Fibroblast of mammary gland (primary cell): Measurements from ENCODE around the gene NECAP2.

Source experiments
- DNase-seq: peaks from one replicate; pipeline ENCODE4 v3.0.0-alpha.2; 2010; ENCODE audit warnings: low read depth
- H3K4me3 ChIP-seq: 2 replicates; pipeline ENCODE4 v1.5.1; 2011; ENCODE audit warnings: low read depth, mild to moderate bottlenecking, low read length, moderate library complexity; ENCODE audit not compliant: control insufficient read depth
- TF ChIP-seq, protein P1 (sequence below): conservative IDR thresholded peaks from 2 replicates; pipeline ENCODE4 v1.5.1; 2011; ENCODE audit warnings: low read depth, low read length, inconsistent platforms; ENCODE audit not compliant: control insufficient read depth, insufficient read depth

Gene NECAP2

DNA sequence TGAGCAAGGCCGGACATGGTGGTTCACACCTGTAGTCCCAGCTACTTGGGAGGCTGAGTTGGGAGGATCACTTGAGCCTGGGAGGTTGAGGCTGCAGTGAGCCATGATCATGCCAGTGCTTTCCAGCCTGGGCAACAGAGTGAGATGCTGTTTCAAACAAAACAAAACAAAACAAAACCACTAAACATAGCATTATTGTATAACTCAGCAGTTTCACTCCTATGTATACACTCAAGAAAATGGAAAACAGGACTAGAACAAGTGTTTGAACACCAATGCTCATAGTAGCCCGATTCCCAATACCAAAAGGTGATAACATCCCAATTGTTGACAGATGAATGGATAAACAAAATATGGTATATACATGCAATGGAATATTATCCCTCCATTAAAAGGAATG, 2.0 kb upstream of the NECAP2 start:
- TF ChIP-seq, protein P1, sequence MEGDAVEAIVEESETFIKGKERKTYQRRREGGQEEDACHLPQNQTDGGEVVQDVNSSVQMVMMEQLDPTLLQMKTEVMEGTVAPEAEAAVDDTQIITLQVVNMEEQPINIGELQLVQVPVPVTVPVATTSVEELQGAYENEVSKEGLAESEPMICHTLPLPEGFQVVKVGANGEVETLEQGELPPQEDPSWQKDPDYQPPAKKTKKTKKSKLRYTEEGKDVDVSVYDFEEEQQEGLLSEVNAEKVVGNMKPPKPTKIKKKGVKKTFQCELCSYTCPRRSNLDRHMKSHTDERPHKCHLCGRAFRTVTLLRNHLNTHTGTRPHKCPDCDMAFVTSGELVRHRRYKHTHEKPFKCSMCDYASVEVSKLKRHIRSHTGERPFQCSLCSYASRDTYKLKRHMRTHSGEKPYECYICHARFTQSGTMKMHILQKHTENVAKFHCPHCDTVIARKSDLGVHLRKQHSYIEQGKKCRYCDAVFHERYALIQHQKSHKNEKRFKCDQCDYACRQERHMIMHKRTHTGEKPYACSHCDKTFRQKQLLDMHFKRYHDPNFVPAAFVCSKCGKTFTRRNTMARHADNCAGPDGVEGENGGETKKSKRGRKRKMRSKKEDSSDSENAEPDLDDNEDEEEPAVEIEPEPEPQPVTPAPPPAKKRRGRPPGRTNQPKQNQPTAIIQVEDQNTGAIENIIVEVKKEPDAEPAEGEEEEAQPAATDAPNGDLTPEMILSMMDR: no peak
- H3K4me3 ChIP-seq: no peak overlapping the region
- DNase-seq: no peak

DNA sequence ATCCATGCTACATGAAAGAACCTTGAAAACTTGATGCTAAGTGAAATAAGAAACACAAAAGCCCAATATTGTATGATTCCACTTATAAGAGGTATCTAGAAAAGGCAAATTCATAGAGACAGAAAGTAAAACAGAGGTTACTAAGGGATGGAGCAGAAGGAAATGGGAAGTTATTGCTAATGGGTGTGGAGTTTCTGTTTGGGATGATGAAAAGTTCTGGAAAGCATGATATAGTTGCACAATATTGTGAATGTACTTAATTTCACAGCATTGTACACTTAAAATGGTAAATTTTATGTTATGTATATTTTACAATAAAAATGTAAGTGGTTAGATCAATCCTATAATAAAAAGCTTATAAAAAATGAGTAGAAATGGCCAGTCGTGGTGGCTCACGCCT, 1.6 kb upstream of the NECAP2 start:
- TF ChIP-seq, protein P1: no peak
- no peak overlapping the region for H3K4me3 ChIP-seq
- DNase-seq: no peak

DNA sequence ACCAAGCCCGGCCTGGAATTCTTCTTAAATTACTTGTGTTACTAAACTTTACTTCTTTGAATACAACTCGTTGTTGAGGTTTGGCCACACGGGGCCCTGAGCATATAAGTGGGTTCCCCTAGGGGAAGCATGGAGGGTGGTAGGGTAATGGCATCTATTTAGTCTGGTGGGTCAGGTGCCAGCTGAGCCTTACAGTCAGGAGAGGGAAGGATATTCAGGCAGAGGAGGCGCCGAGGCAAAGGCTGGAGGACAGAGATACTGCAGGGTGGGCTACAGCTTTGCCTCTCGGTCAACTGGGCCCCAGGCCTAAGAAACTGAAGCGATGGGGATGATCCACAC, 424 bp upstream of the NECAP2 start:
- TF ChIP-seq, protein P1: no peak
- no peak for DNase-seq

DNA sequence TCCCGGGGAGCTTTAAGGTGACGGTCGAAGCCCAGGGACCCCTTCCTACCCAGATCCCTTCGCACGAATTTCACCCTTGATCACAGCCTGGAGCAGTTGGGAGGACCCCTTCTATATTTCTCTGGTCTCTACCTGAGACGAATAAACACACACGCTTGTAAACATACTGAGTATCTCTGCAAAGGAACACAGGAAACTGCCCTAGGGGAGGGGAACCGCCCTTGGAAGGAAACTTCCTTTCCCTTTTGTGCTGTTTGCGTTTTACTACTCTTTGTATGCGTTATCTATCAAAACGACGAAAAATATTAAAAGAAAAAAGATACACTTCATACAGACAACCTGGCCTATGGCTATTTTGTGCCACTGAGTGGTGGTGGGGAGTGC, 750 bp downstream of the NECAP2 start:
- peak overlapping the region; percentile 82 for H3K4me3 ChIP-seq
- DNase-seq: peak; percentile 21
- TF ChIP-seq, protein P1: no peak

More for the DNA sequence above, 424 bp upstream of the NECAP2 start:
- H3K4me3 ChIP-seq: peak overlapping the region; percentile 82

DNA sequence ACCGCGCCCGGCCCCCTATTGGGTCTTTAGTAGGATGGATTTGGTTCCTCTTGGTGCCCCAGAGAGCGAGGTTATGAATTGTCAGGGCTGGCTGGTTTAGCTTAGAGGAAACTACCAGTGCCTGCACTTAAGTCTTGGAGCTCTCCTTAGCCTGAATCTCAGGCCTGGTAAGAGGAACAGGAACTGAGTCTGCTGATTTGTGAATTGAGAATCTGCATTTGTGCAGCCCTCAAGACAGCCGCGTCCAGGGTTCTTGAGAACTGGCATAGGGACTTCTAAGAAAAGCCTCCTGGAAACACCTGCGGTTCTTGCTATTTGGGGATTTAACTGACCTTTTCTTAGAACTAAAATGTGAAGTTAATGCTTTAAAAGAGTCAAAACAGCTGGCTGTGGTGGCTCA, 1.7 kb downstream of the NECAP2 start:
- DNase-seq: no peak
- H3K4me3 ChIP-seq: no peak overlapping the region
- TF ChIP-seq, protein P1: no peak

DNA sequence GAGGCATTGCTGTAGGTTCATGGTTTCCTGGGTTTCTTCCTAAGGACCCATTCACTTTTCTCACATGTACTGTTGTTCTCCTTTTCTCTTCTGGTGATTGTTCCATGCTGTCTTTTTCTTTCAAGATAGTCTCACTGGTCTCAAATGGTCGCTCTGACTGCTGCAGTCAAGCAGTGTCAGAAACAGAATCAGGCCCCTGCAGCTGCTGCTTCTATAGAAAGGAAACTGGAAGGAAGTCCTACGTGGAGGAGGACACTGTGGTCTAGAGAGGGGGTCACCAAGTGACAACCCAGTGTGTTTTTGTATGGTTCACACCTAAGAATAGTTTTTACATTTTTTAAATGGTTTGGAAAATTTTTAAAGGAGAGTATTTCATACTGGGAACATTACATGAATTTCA, 2.4 kb downstream of the NECAP2 start:
- TF ChIP-seq, protein P1: no peak
- no peak for DNase-seq

More for the DNA sequence above, 2.4 kb downstream of the NECAP2 start:
- no peak overlapping the region for H3K4me3 ChIP-seq
